Measurements from ENCODE around the gene ARHGAP28.

DNA sequence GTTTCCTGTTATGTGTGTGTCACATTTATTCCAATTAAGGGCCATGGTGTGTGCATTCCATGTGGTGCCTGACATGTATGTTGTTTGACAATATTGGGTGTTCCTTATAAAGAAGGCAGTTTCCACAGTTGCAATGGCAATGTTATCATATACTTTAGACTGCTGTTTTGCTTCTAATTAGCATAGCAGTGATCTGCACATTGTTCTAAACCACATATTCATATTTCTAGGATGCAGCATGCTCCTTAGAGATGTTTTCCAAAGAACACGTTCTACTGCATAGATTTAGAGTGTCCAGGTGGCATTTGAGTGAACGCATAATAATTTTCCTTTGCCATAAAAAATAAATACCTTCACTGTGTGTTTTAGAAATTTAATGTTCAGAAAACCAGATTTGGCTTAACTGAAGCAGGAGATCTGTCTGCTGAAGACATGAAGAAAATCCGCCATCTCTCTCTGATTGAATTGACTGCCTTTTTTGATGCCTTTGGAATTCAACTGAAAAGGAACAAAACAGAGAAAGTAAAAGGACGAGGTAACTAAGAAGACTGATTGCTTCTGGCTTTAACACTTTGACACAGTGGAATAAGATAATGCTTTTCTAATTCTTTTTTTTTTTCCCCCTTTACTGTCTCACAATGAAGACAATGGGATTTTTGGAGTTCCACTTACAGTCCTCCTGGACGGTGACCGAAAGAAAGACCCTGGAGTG lies 143.7 kb downstream of the ARHGAP28 start:
- no peak for TF ChIP-seq CTCF (IDR thresholded peaks at IDR 0.05)
- TF ChIP-seq ZFX (IDR thresholded peaks at IDR 0.05; ENCODE audit: borderline replicate concordance), result no peak

Measured in 22Rv1 (cell line).